RWPE2 (cell line): ENCODE results near the gene OR5J2.
"Not testable (repeated sequence)": the region's sequence is repeated elsewhere in the genome, so short reads cannot be mapped to it uniquely, and the experiment has no call there.

Experiments
- ATAC-seq: fragments of 200-7000 bp; cut with Tn5 transposase; 3 replicates; pipeline ENCODE4 v1.9.1; 2021; ENCODE audit warnings: low read depth
- DNase-seq: peaks from one replicate; pipeline ENCODE4 v3.0.0-alpha.2; 2020; ENCODE audit warnings: low spot score
- H3K27ac ChIP-seq: fragments of 450-650 bp; 2 replicates; pipeline ENCODE4 v1.5.1; 2017; ENCODE audit warnings: mild to moderate bottlenecking; ENCODE audit not compliant: poor library complexity, severe bottlenecking
- H3K27me3 ChIP-seq: fragments of 250-450 bp; sonication (Bioruptor Pico); 2 replicates; pipeline ENCODE4 v1.5.1; 2021; ENCODE audit warnings: mild to moderate bottlenecking, moderate library complexity; ENCODE audit not compliant: insufficient read depth, poor library complexity, severe bottlenecking
- H3K36me3 ChIP-seq: fragments of 250-450 bp; sonication (Bioruptor Pico); 2 replicates; pipeline ENCODE4 v1.5.1; 2020; ENCODE audit warnings: low read depth, mild to moderate bottlenecking, moderate library complexity
- H3K4me1 ChIP-seq: fragments of 250-450 bp; sonication (Bioruptor Pico); 2 replicates; pipeline ENCODE4 v1.5.1; 2021; ENCODE audit warnings: mild to moderate bottlenecking, moderate library complexity; ENCODE audit not compliant: insufficient read depth, poor library complexity, severe bottlenecking
- H3K4me3 ChIP-seq: fragments of 250-450 bp; sonication (Bioruptor Pico); 2 replicates; pipeline ENCODE4 v1.5.1; 2021; ENCODE audit warnings: mild to moderate bottlenecking, moderate library complexity; ENCODE audit not compliant: severe bottlenecking
- H3K9me3 ChIP-seq: fragments of 250-450 bp; sonication (Bioruptor Pico); 2 replicates; pipeline ENCODE4 v1.5.1; 2021; ENCODE audit warnings: mild to moderate bottlenecking, moderate library complexity; ENCODE audit not compliant: severe bottlenecking
- CTCF ChIP-seq: fragments of 450-650 bp; IDR thresholded peaks from one replicate; pipeline ENCODE4 v1.5.1; 2017; ENCODE audit warnings: mild to moderate bottlenecking, moderate library complexity; ENCODE audit not compliant: poor library complexity, severe bottlenecking

OR5J2 gene

GRCh38 chr11:56196705-56197104 lies 20.3 kb downstream of the OR5J2 start:
- Histone ChIP-seq H3K27me3 (no peaks in the 10 kb centered on the region), H3K9me3 (no peaks in the 10 kb centered on the region), H3K27ac (no peak overlapping the region), H3K4me3 (no peak overlapping the region), H3K36me3 (no peaks in the 10 kb centered on the region), H3K4me1 (no peaks in the 10 kb centered on the region)
- ATAC-seq, result no peak
- TF ChIP-seq CTCF, result no peak
- no peak for DNase-seq

DNA sequence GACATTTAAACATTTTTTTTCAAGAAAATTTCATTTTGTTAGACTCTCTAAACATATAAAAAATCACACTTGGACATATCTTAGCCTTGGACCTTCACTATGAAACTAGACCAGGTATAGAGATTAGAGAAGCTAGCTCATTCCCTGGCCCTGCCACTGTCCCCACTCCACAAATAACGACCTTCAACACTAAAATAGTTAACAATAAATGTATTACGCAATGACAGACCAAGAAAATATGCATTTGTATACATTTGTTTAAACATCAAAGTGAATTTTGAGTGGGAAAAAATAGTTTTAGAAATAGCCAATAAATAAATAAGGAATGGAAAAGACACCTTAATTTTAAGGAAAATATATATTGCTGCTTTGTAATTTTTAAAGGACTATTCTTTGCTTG lies 20.9 kb downstream of the OR5J2 start:
- no peak for TF ChIP-seq CTCF
- Histone ChIP-seq H3K4me1 (no peaks in the 10 kb centered on the region), H3K36me3 (no peaks in the 10 kb centered on the region), H3K27me3 (no peaks in the 10 kb centered on the region), H3K4me3 (no peak overlapping the region), H3K9me3 (no peaks in the 10 kb centered on the region), H3K27ac (no peak overlapping the region)
- no peak for ATAC-seq
- no peak for DNase-seq

GRCh38 chr11:56207790-56208189 lies 31.4 kb downstream of the OR5J2 start:
- ATAC-seq (no peak), DNase-seq (no peak)
- Histone ChIP-seq H3K9me3 (no peaks in the 10 kb centered on the region), H3K4me1 (no peaks in the 10 kb centered on the region), H3K27ac (no peak overlapping the region), H3K36me3 (no peaks in the 10 kb centered on the region), H3K27me3 (no peaks in the 10 kb centered on the region), H3K4me3 (no peak overlapping the region)
- no peak for TF ChIP-seq CTCF

- Histone ChIP-seq H3K27ac (no peak overlapping the region), H3K4me3 (no peak overlapping the region), H3K9me3 (no peaks in the 10 kb centered on the region), H3K36me3 (no peaks in the 10 kb centered on the region), H3K4me1 (no peaks in the 10 kb centered on the region), H3K27me3 (no peaks in the 10 kb centered on the region)
- no peak for ATAC-seq
- no peak for DNase-seq
- TF ChIP-seq CTCF, result no peak
These were observed 38.1 kb downstream of the OR5J2 start for GRCh38 chr11:56214537-56214936.

- DNase-seq, ATAC-seq, H3K4me1 ChIP-seq, H3K9me3 ChIP-seq, H3K27ac ChIP-seq, H3K27me3 ChIP-seq, H3K4me3 ChIP-seq, H3K36me3 ChIP-seq: not testable (repeated sequence)
These were observed 43.3 kb downstream of the OR5J2 start for GRCh38 chr11:56219735-56220134.
